Natural killer cell (primary cell): Measurements from ENCODE around the gene ADAM11. TPM values are rescaled to one million over a fixed set of nuclear protein-coding genes. Genes with fewer than 3 reads are reported as not detected.
A peak's percentile ranks its signal among the peaks of the same experiment; 100 is the strongest.
"Not testable (repeated sequence)": the region's sequence is repeated elsewhere in the genome, so short reads cannot be mapped to it uniquely, and the experiment has no call there.

ENCODE experiments used
- ATAC-seq, 3 donors: fragments of 150-1000 bp in 2 of 3; fragments of 200-7000 bp in 1 of 3; cut with Tn5 transposase; 1 replicate in 1 of 3; 2 replicates in 2 of 3; pipeline ENCODE4 v1.10.0; 2021; ENCODE audit warnings: mild to moderate bottlenecking in 2 of 3, moderate library complexity in 2 of 3
- DNase-seq, 2 donors: peaks; one replicate each; pipeline versions ENCODE4 v3.0.0 to v3.0.0-alpha.2; 2013 to 2021; ENCODE audit warnings: mixed read lengths in 1 of 2
- H3K27ac ChIP-seq: one replicate; pipeline ENCODE4 v1.5.1; 2013; ENCODE audit warnings: mild to moderate bottlenecking, low read length
- H3K27me3 ChIP-seq: one replicate; pipeline ENCODE4 v1.6.1; 2013; ENCODE audit warnings: low read length; ENCODE audit not compliant: control insufficient read depth, insufficient read depth
- H3K36me3 ChIP-seq: one replicate; pipeline ENCODE4 v1.6.1; 2013; ENCODE audit warnings: low read length; ENCODE audit not compliant: control insufficient read depth, insufficient read depth
- H3K4me1 ChIP-seq: one replicate; pipeline ENCODE4 v1.6.1; 2013; ENCODE audit warnings: low read length; ENCODE audit not compliant: control insufficient read depth, insufficient read depth
- H3K4me3 ChIP-seq: one replicate; pipeline ENCODE4 v1.5.1; 2013; ENCODE audit warnings: low read length
- H3K9me3 ChIP-seq: one replicate; pipeline ENCODE4 v1.6.1; 2013; ENCODE audit warnings: low read length; ENCODE audit not compliant: control insufficient read depth, insufficient read depth
- H3K27ac Mint-ChIP-seq, 2 donors: one replicate each; pipeline ENCODE4 v1.8.0; 2022; ENCODE audit warnings: mild to moderate bottlenecking in 2 of 2, mixed read lengths in 2 of 2, moderate library complexity in 1 of 2
- H3K27me3 Mint-ChIP-seq, 2 donors: one replicate each; pipeline ENCODE4 v1.8.0; 2022; ENCODE audit warnings: low read depth in 2 of 2, mixed read lengths in 2 of 2
- H3K36me3 Mint-ChIP-seq: one replicate; pipeline ENCODE4 v1.8.0; 2022; ENCODE audit warnings: mixed read lengths
- H3K4me1 Mint-ChIP-seq, 2 donors: one replicate each; pipeline ENCODE4 v1.8.0; 2022; ENCODE audit warnings: mixed read lengths in 2 of 2
- H3K4me3 Mint-ChIP-seq: one replicate; pipeline ENCODE4 v1.8.0; 2022; ENCODE audit warnings: mild to moderate bottlenecking, moderate library complexity, mixed read lengths
- H3K9me3 Mint-ChIP-seq, 2 donors: one replicate each; pipeline ENCODE4 v1.8.0; 2022; ENCODE audit warnings: mixed read lengths in 2 of 2
- CTCF ChIP-seq: fragments of 200-600 bp; IDR thresholded peaks from one replicate; pipeline ENCODE4 v1.8.0; 2022; ENCODE audit warnings: antibody characterized with exemption
- WGBS: methylation state at CpG from one replicate; pipeline ENCODE4 v1.1.7; 2013; ENCODE audit warnings: missing lambda C conversion rate; ENCODE audit not compliant: insufficient coverage; 5-methylcytosine and 5-hydroxymethylcytosine counted together
- intact Hi-C: fragments of 100-400 bp; cut with micrococcal nuclease; formaldehyde crosslinking; loops from one replicate; pipeline ENCODE4 v1.14.2; 2022
- total RNA-seq, 4 donors: library from RNA; stranded (reverse); fragments of 120-200 nt in 1 of 4; gene quantifications; one replicate each; pipeline versions ENCODE4 v1.2.3 to v1.2.4, GENCODE V29; 2013 to 2022

ADAM11 gene
- total RNA-seq, 3 donors from 2014 or later (not counting 1 experiment from before 2014, with no cell fraction given) = 0.18 to 0.28 (median 0.28) TPM

- intact Hi-C loops = no loop called here
- no peak for TF ChIP-seq CTCF
- no peaks in the 10 kb centered on the region for H3K36me3 Mint-ChIP-seq
- Histone ChIP-seq H3K4me3 (no peak overlapping the region), H3K4me1 (no peaks in the 10 kb centered on the region), H3K27ac (no peak overlapping the region), H3K9me3 (no peaks in the 10 kb centered on the region), H3K36me3 (no peaks in the 10 kb centered on the region), H3K27me3 (no peaks in the 10 kb centered on the region)
- no peaks in the 10 kb centered on the region for H3K4me1 Mint-ChIP-seq
- no peak for ATAC-seq
- WGBS = 88% methylated on average over 7 of the region's 7 CpGs
- no peak overlapping the region for H3K27ac Mint-ChIP-seq
- peaks cover 0 to 4% of the 10 kb centered on the region in 2 donors for H3K27me3 Mint-ChIP-seq
- no peak for DNase-seq
- H3K9me3 Mint-ChIP-seq = no peaks in the 10 kb centered on the region
- no peak overlapping the region for H3K4me3 Mint-ChIP-seq
Measured at GRCh38 chr17:44820631-44821212, 61.9 kb downstream of the ADAM11 start.

GRCh38 chr17:44825236-44825635, 66.4 kb downstream of the ADAM11 start:
- H3K27ac Mint-ChIP-seq, H3K9me3 ChIP-seq, H3K4me3 Mint-ChIP-seq, H3K27ac ChIP-seq, H3K4me1 ChIP-seq, DNase-seq, ATAC-seq, H3K9me3 Mint-ChIP-seq, H3K36me3 Mint-ChIP-seq, H3K36me3 ChIP-seq, intact Hi-C loops, H3K4me3 ChIP-seq: not testable (repeated sequence)
- H3K27me3 Mint-ChIP-seq = peaks cover 25 to 26% of the 10 kb centered on the region in 2 donors
- H3K4me1 Mint-ChIP-seq = peaks cover 9 to 10% of the 10 kb centered on the region in 2 donors
- WGBS = 98% methylated on average over 9 of the region's 9 CpGs
- H3K27me3 ChIP-seq = peaks cover 21% of the 10 kb centered on the region

GRCh38 chr17:44826123-44826790, 67.5 kb downstream of the ADAM11 start:
- H3K27ac ChIP-seq = no peak overlapping the region
- no peak for DNase-seq
- Mint-ChIP-seq H3K4me3 (no peak overlapping the region), H3K9me3 (no peaks in the 10 kb centered on the region), H3K27ac (no peak overlapping the region), H3K27me3 (peaks cover 25 to 27% of the 10 kb centered on the region in 2 donors), H3K4me1 (peaks cover 9 to 16% of the 10 kb centered on the region in 2 donors), H3K36me3 (no peaks in the 10 kb centered on the region)
- 89% methylated on average over 13 of the region's 15 CpGs for WGBS
- peaks cover 31% of the 10 kb centered on the region for H3K27me3 ChIP-seq
- TF ChIP-seq CTCF = no peak
- peaks cover 10% of the 10 kb centered on the region for H3K4me1 ChIP-seq
- H3K36me3 ChIP-seq = no peaks in the 10 kb centered on the region
- ATAC-seq = no peak
- H3K9me3 ChIP-seq = no peaks in the 10 kb centered on the region
- intact Hi-C loops = no loop called here
- H3K4me3 ChIP-seq = no peak overlapping the region

GRCh38 chr17:44827863-44828262, 69.1 kb downstream of the ADAM11 start:
- no peak for TF ChIP-seq CTCF
- WGBS = no CpG with 5 or more reads among the region's 1 CpG
- H3K27me3 ChIP-seq = peaks cover 39% of the 10 kb centered on the region

More at GRCh38 chr17:44827863-44828262, 69.1 kb downstream of the ADAM11 start:
- Histone ChIP-seq H3K9me3 (no peaks in the 10 kb centered on the region), H3K4me1 (peaks cover 10% of the 10 kb centered on the region), H3K27ac (no peak overlapping the region), H3K36me3 (no peaks in the 10 kb centered on the region), H3K4me3 (no peak overlapping the region)
- Mint-ChIP-seq H3K27ac (no peak overlapping the region), H3K4me3 (peak overlapping the region; percentile 60), H3K9me3 (no peaks in the 10 kb centered on the region), H3K4me1 (peaks cover 9 to 16% of the 10 kb centered on the region in 2 donors), H3K27me3 (peaks cover 30 to 34% of the 10 kb centered on the region in 2 donors), H3K36me3 (no peaks in the 10 kb centered on the region)
- DNase-seq (no peak), ATAC-seq (no peak)
- intact Hi-C loops = no loop called here
